Keratinocyte (primary cell): ENCODE data around the gene RELL2. TPM values are rescaled to one million over a fixed set of nuclear protein-coding genes. Genes with fewer than 3 reads are reported as not detected.
"Not testable (repeated sequence)": the region's sequence is repeated elsewhere in the genome, so short reads cannot be mapped to it uniquely, and the experiment has no call there.

Source experiments
- DNase-seq: peaks from one replicate; pipeline ENCODE4 v3.0.0-alpha.2; 2011; ENCODE audit warnings: low read depth, missing footprints, low spot score
- FAIRE-seq: peaks from 2 replicates; lab custom pipeline; 2011; peaks lifted over from hg19 to GRCh38; lab: Jason Lieb, UNC
- H2AFZ ChIP-seq: 2 replicates; pipeline ENCODE4 v1.6.0; 2012; ENCODE audit warnings: low read length, control low read depth, inconsistent platforms; ENCODE audit not compliant: control insufficient read depth
- H3K27ac ChIP-seq: 2 replicates; pipeline ENCODE4 v1.5.1; 2011; ENCODE audit warnings: low read length; ENCODE audit not compliant: control insufficient read depth, insufficient read depth
- H3K27me3 ChIP-seq: 3 replicates; pipeline ENCODE4 v1.6.0; 2011; ENCODE audit warnings: low read length; ENCODE audit not compliant: control insufficient read depth, insufficient read depth; ENCODE audit errors: extremely low read depth
- H3K36me3 ChIP-seq, 2 experiments: 2 replicates in 1 of 2; 3 replicates in 1 of 2; pipeline ENCODE4 v1.5.1; 2011; ENCODE audit warnings: low read length in 2 of 2, mild to moderate bottlenecking in 1 of 2; ENCODE audit not compliant: control insufficient read depth in 2 of 2, insufficient read depth in 2 of 2; ENCODE audit errors: extremely low read depth in 1 of 2
- H3K4me1 ChIP-seq: 3 replicates; pipeline ENCODE4 v1.5.1; 2011; ENCODE audit warnings: low read length; ENCODE audit not compliant: control insufficient read depth, insufficient read depth; ENCODE audit errors: extremely low read depth
- H3K4me2 ChIP-seq: 3 replicates; pipeline ENCODE4 v1.6.0; 2011; ENCODE audit warnings: low read depth, low read length; ENCODE audit not compliant: control insufficient read depth, insufficient read depth; ENCODE audit errors: extremely low read depth
- H3K4me3 ChIP-seq, 3 experiments: fragments of 200-600 bp in 1 of 3; sonication (generic) in 1 of 3; 2 replicates in 2 of 3; 3 replicates in 1 of 3; pipeline ENCODE4 v1.5.1; 2011 to 2016; ENCODE audit warnings: low read length in 3 of 3, mild to moderate bottlenecking in 3 of 3, control low read depth in 2 of 3, inconsistent platforms in 1 of 3, low read depth in 1 of 3, mixed read lengths in 1 of 3, mixed run types in 1 of 3, moderate library complexity in 1 of 3; ENCODE audit not compliant: control insufficient read depth in 2 of 3, insufficient read depth in 2 of 3; ENCODE audit errors: extremely low read depth in 1 of 3
- H3K79me2 ChIP-seq: 2 replicates; pipeline ENCODE4 v1.6.0; 2012; ENCODE audit warnings: low read length; ENCODE audit not compliant: control insufficient read depth, insufficient read depth
- H3K9ac ChIP-seq: 3 replicates; pipeline ENCODE4 v1.6.0; 2011; ENCODE audit warnings: low read length; ENCODE audit not compliant: control insufficient read depth, insufficient read depth; ENCODE audit errors: extremely low read depth
- H3K9me1 ChIP-seq: 3 replicates; pipeline ENCODE4 v1.6.0; 2011; ENCODE audit warnings: low read length; ENCODE audit not compliant: control insufficient read depth, insufficient read depth; ENCODE audit errors: extremely low read depth
- H3K9me3 ChIP-seq: 2 replicates; pipeline ENCODE4 v1.5.1; 2012; ENCODE audit warnings: low read depth, low read length; ENCODE audit not compliant: control insufficient read depth
- H4K20me1 ChIP-seq: 3 replicates; pipeline ENCODE4 v1.6.0; 2011; ENCODE audit warnings: low read length; ENCODE audit not compliant: control insufficient read depth, insufficient read depth; ENCODE audit errors: extremely low read depth
- EZH2 ChIP-seq: IDR thresholded peaks from one replicate; pipeline ENCODE4 v1.6.1; 2012; ENCODE audit warnings: inconsistent platforms, mild to moderate bottlenecking, low read length, moderate library complexity
- dilution Hi-C: fragments of 300-500 bp; cut with MboI; formaldehyde crosslinking; loops from one replicate; pipeline ENCODE4 v1.7.0; 2020; ENCODE audit warnings: low sequenced_read_pairs; ENCODE audit not compliant: extremely low pct_ligation_motif_present
- polyA plus RNA-seq, 5 experiments: library from polyadenylated mRNA; depleted of rRNA in 3 of 5; stranded (reverse) in 3 of 5; stranded (forward) in 1 of 5; unstranded in 1 of 5; fragments of >200 nt; gene quantifications; 1 replicate in 1 of 5; 2 replicates in 3 of 5; 3 replicates in 1 of 5; pipeline versions ENCODE4 v1.2.1 to v1.2.3, GENCODE V29; 2011 to 2012; ENCODE audit warnings: missing spikeins in 2 of 5, low read depth in 1 of 5, low replicate concordance in 1 of 5
- TF ChIP-seq, protein P1 (sequence below), 3 experiments: IDR thresholded peaks in 1 of 3; conservative IDR thresholded peaks in 1 of 3; optimal IDR thresholded peaks in 1 of 3; 2 replicates in 2 of 3; 3 replicates in 1 of 3; pipeline versions ENCODE3 to v1.5.1; 2011; ENCODE audit warnings: low read length in 3 of 3, mild to moderate bottlenecking in 3 of 3, moderate library complexity in 2 of 3, control low read depth in 1 of 3, inconsistent platforms in 1 of 3; ENCODE audit not compliant: insufficient read depth in 2 of 3; ENCODE audit errors: extremely low read depth in 1 of 3

Gene RELL2
- polyA plus RNA-seq, 1 donor (not counting 4 experiments of a cell fraction or from before 2014, with no cell fraction given) = 8.9 TPM

DNA sequence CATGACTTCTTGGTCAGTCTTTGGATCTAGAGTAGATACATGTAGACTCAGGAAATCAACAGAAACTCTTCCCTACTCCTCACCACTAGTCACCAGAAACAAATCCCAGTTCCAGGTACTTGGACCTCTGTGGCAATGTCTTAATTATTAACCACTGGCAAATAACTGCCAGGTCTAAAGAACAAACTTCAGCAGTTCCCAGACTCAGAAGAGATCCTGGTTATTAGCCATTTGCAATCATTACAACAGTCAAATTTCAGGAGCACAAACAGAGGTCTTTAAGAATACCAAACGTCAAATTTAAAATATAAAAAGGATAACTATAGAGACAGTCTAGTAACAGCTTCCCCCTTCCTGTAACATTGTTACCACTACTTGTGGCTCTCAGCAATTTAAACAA, 28.2 kb upstream of the RELL2 start:
- Histone ChIP-seq H4K20me1 (peaks cover 5% of the 10 kb centered on the region), H3K4me1 (peaks cover 16% of the 10 kb centered on the region), H3K27ac (no peak overlapping the region), H3K9me3 (no peaks in the 10 kb centered on the region), H3K79me2 (peaks cover 89% of the 10 kb centered on the region), H3K4me2 (no peak overlapping the region), H3K9me1 (no peaks in the 10 kb centered on the region), H3K36me3 (peaks cover 1 to 3% of the 10 kb centered on the region in 2 experiments), H2AFZ (no peak overlapping the region), H3K27me3 (no peaks in the 10 kb centered on the region), H3K4me3 (no peak overlapping the region), H3K9ac (no peak overlapping the region)
- TF ChIP-seq, protein P1, sequence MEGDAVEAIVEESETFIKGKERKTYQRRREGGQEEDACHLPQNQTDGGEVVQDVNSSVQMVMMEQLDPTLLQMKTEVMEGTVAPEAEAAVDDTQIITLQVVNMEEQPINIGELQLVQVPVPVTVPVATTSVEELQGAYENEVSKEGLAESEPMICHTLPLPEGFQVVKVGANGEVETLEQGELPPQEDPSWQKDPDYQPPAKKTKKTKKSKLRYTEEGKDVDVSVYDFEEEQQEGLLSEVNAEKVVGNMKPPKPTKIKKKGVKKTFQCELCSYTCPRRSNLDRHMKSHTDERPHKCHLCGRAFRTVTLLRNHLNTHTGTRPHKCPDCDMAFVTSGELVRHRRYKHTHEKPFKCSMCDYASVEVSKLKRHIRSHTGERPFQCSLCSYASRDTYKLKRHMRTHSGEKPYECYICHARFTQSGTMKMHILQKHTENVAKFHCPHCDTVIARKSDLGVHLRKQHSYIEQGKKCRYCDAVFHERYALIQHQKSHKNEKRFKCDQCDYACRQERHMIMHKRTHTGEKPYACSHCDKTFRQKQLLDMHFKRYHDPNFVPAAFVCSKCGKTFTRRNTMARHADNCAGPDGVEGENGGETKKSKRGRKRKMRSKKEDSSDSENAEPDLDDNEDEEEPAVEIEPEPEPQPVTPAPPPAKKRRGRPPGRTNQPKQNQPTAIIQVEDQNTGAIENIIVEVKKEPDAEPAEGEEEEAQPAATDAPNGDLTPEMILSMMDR (optimal IDR thresholded peaks at IDR 0.05 in 1 of 3, IDR thresholded peaks at IDR 0.05 in 1 of 3, conservative IDR thresholded peaks at IDR 0.05 in 1 of 3; ENCODE audit: extremely low read depth in 1 of 3, insufficient read depth in 2 of 3, low read length in 3 of 3) = no peak
- no peak for TF ChIP-seq EZH2
- dilution Hi-C loops = no loop called here
- FAIRE-seq (no peak), DNase-seq (no peak)

DNA sequence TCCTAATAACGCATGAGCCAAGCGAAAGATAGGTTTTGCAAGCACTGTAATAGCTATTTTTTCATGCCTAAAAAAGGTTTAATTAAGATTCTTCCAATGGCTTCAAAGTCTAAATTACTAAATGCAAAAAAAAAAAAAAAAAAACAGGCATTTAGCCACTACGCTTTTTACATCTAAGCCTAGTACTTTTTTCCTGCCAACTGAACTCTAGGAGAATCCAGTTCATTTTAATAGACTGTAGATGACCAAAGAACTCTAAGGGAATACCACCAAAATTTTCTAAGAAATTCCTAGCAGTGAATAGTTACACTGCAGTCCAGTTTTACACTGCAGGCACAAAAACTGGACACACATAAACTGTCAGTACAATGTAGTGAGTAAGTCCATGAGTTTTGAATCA, 27.8 kb upstream of the RELL2 start:
- peaks cover under 1% of the 10 kb centered on the region for H4K20me1 ChIP-seq
- H3K4me1 ChIP-seq = peaks cover 11% of the 10 kb centered on the region
- H3K9me1 ChIP-seq = no peaks in the 10 kb centered on the region
- H2AFZ ChIP-seq = no peak overlapping the region
- dilution Hi-C loops = no loop called here
- no peak overlapping the region for H3K9ac ChIP-seq
- no peak overlapping the region for H3K4me3 ChIP-seq
- no peaks in the 10 kb centered on the region for H3K9me3 ChIP-seq
- FAIRE-seq (no peak), DNase-seq (no peak)
- no peak overlapping the region for H3K27ac ChIP-seq
- TF ChIP-seq, protein P1 (optimal IDR thresholded peaks at IDR 0.05 in 1 of 3, IDR thresholded peaks at IDR 0.05 in 1 of 3, conservative IDR thresholded peaks at IDR 0.05 in 1 of 3; ENCODE audit: extremely low read depth in 1 of 3, insufficient read depth in 2 of 3, low read length in 3 of 3) = no peak
- TF ChIP-seq EZH2 = no peak
- H3K79me2 ChIP-seq = peaks cover 89% of the 10 kb centered on the region
- no peaks in the 10 kb centered on the region for H3K27me3 ChIP-seq
- no peak overlapping the region for H3K4me2 ChIP-seq
- H3K36me3 ChIP-seq = peaks cover 1 to 3% of the 10 kb centered on the region in 2 experiments

DNA sequence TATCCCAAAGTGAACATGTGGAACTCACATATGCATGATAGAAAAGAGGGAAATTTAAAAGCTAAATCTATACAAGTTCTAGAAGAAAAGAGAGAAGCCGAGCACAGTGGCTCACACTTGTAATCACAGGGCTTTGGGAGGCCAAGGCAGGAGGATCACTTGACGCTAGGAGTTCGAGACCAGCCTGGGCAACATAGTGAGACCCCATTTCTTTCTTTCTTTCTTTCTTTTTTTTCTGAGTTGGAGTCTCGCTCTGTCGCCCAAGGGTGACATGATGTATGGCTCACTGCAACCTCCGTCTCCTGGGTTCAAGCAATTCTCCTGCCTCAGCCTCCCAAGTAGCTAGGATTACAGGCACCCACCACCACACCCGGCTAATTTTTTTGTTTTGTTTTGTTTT, 26.9 kb upstream of the RELL2 start:
- H3K9me1 ChIP-seq, dilution Hi-C loops, DNase-seq, H4K20me1 ChIP-seq, FAIRE-seq, H2AFZ ChIP-seq, H3K4me2 ChIP-seq, H3K36me3 ChIP-seq, H3K4me1 ChIP-seq, H3K9ac ChIP-seq, H3K27ac ChIP-seq, H3K9me3 ChIP-seq, H3K27me3 ChIP-seq, H3K4me3 ChIP-seq: not testable (repeated sequence)
- peaks cover 95% of the 10 kb centered on the region for H3K79me2 ChIP-seq
